ENCODE data around the gene SYTL4. TPM values are rescaled to one million over a fixed set of nuclear protein-coding genes. Genes with fewer than 3 reads are reported as not detected.

The SYTL4 gene
- total and polyA plus RNA-seq, 4 donors, result 5.2 to 26.2 (median 10.2) TPM

DNA sequence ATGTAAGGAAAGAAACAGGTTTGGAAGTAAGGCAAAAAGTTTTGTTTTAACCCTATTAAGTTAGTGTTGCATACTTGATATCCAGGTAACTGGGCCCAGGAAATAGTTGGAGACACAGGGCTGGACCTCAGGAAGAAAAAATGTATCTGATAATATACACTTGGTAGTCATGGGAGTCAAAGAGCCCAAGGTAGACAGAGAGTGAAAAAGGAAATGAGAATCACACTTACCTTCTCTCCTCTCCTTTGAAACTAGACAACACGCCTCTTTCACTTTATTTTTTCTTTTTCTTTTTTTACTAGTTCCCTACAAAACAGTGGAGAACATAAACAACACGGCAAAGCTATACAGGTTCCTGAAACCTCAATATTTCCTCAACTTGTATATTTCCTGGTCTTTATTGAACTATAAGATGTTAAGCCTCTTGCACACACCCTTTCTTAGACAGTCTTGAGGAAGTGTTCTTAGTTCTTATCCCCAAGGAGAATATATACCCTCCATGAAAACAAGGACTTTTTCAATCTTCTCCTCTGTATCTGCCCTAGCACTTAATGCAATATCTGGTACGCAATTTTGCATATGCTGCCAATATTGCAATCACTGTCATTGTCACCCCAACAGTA is 27.2 kb downstream of the SYTL4 start:
- no peaks in the 10 kb centered on the region for H3K27me3 ChIP-seq (ENCODE audit: control insufficient read depth in 4 of 4, insufficient read depth in 4 of 4, low read length in 3 of 4)
- H3K9ac ChIP-seq (ENCODE audit: low read depth in 1 of 2, low read length in 2 of 2), result no peak overlapping the region
- TF ChIP-seq, protein P1, sequence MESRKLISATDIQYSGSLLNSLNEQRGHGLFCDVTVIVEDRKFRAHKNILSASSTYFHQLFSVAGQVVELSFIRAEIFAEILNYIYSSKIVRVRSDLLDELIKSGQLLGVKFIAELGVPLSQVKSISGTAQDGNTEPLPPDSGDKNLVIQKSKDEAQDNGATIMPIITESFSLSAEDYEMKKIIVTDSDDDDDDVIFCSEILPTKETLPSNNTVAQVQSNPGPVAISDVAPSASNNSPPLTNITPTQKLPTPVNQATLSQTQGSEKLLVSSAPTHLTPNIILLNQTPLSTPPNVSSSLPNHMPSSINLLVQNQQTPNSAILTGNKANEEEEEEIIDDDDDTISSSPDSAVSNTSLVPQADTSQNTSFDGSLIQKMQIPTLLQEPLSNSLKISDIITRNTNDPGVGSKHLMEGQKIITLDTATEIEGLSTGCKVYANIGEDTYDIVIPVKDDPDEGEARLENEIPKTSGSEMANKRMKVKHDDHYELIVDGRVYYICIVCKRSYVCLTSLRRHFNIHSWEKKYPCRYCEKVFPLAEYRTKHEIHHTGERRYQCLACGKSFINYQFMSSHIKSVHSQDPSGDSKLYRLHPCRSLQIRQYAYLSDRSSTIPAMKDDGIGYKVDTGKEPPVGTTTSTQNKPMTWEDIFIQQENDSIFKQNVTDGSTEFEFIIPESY (IDR thresholded peaks at IDR 0.05), result no peak
- TF ChIP-seq RXRA (IDR thresholded peaks at IDR 0.05) (no peak), EGR1 (IDR thresholded peaks at IDR 0.05; ENCODE audit: low read depth in 2 of 2) (no peak), YY1 (IDR thresholded peaks at IDR 0.05) (no peak), NR2F2 (IDR thresholded peaks at IDR 0.05) (no peak), FOXA1 (IDR thresholded peaks at IDR 0.05) (no peak), RAD21 (IDR thresholded peaks at IDR 0.05) (no peak), JUND (IDR thresholded peaks at IDR 0.05) (no peak), HNF4G (IDR thresholded peaks at IDR 0.05) (no peak), GABPA (IDR thresholded peaks at IDR 0.05 in 1 of 2, conservative IDR thresholded peaks at IDR 0.05 in 1 of 2) (no peak)
- TF ChIP-seq, protein P2, sequence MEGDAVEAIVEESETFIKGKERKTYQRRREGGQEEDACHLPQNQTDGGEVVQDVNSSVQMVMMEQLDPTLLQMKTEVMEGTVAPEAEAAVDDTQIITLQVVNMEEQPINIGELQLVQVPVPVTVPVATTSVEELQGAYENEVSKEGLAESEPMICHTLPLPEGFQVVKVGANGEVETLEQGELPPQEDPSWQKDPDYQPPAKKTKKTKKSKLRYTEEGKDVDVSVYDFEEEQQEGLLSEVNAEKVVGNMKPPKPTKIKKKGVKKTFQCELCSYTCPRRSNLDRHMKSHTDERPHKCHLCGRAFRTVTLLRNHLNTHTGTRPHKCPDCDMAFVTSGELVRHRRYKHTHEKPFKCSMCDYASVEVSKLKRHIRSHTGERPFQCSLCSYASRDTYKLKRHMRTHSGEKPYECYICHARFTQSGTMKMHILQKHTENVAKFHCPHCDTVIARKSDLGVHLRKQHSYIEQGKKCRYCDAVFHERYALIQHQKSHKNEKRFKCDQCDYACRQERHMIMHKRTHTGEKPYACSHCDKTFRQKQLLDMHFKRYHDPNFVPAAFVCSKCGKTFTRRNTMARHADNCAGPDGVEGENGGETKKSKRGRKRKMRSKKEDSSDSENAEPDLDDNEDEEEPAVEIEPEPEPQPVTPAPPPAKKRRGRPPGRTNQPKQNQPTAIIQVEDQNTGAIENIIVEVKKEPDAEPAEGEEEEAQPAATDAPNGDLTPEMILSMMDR (IDR thresholded peaks at IDR 0.05; ENCODE audit: low read depth, low read length, missing input control), result no peak
- H3K4me1 ChIP-seq (ENCODE audit: control insufficient read depth in 4 of 4, insufficient read depth in 4 of 4, low read length in 3 of 4), result peaks cover 0 to 4% (median 0%) of the 10 kb centered on the region in 4 donors
- no peak overlapping the region for H3K27ac ChIP-seq (ENCODE audit: low read depth in 1 of 2, low read length in 2 of 2)
- H3K36me3 ChIP-seq (ENCODE audit: control insufficient read depth in 4 of 4, insufficient read depth in 3 of 4, low read depth in 1 of 4, low read length in 3 of 4), result peaks cover 2 to 5% (median 4%) of the 10 kb centered on the region in 4 donors
- no peak for DNase-seq (ENCODE audit: low spot score)
- no peaks in the 10 kb centered on the region for H3K9me3 ChIP-seq (ENCODE audit: control insufficient read depth in 4 of 4, low read length in 3 of 4)
- no peak overlapping the region for H3K4me3 ChIP-seq (ENCODE audit: low read depth in 1 of 3, low read length in 3 of 3)
- 58% methylated on average over 3 of the region's 3 CpGs for WGBS

DNA sequence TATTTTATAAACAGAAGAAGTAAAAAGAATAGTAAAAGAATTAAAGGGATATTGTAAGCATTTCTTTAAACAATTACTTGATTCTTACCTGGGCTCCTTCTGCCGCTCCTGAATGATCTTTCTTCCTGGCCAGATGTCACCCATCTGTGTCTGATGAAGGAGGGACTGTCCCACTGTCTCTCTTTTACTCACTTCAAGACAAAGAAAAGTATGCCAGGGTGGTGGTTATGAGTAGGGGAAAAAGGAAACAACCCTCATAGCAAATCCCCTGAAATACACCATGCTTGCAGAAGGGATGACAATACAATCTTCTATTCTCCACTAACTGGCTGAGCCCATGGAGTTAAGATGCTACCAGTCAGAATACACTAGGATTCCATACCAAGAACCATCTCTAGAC is 31.1 kb downstream of the SYTL4 start:
- Histone ChIP-seq H3K4me3 (ENCODE audit: low read depth in 1 of 3, low read length in 3 of 3) (no peak overlapping the region), H3K9me3 (ENCODE audit: control insufficient read depth in 4 of 4, low read length in 3 of 4) (no peaks in the 10 kb centered on the region), H3K36me3 (ENCODE audit: control insufficient read depth in 4 of 4, insufficient read depth in 3 of 4, low read depth in 1 of 4, low read length in 3 of 4) (peaks cover 2 to 5% (median 4%) of the 10 kb centered on the region in 4 donors), H3K9ac (ENCODE audit: low read depth in 1 of 2, low read length in 2 of 2) (no peak overlapping the region), H3K4me1 (ENCODE audit: control insufficient read depth in 4 of 4, insufficient read depth in 4 of 4, low read length in 3 of 4) (no peaks in the 10 kb centered on the region), H3K27me3 (ENCODE audit: control insufficient read depth in 4 of 4, insufficient read depth in 4 of 4, low read length in 3 of 4) (no peaks in the 10 kb centered on the region), H3K27ac (ENCODE audit: low read depth in 1 of 2, low read length in 2 of 2) (no peak overlapping the region)
- DNase-seq (ENCODE audit: low spot score), result no peak
- no peak for TF ChIP-seq FOXA1 (IDR thresholded peaks at IDR 0.05)
- no peak for TF ChIP-seq HNF4G (IDR thresholded peaks at IDR 0.05)
- WGBS, result 95% methylated on average over 1 of the region's 1 CpG

DNA sequence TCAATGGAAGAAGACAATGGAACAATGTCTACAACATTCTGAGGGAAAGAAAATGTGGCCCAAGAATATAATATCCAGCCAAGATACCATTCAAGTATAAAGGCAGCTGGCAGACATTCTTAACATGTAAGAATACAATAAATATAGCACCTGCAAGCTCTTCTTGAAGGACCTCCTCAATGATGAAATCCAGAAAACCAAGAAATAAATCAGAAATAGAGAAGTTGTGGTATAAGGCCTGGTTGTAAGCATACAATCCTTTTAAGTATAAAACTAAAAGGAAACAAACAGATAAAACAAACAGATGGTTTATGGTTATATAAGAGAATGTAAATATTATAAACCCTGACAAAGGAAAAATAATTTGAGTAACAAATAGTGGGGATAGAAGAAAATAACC is 33.4 kb downstream of the SYTL4 start:
- TF ChIP-seq FOXA2 (IDR thresholded peaks at IDR 0.05) (no peak), HNF4A (conservative IDR thresholded peaks at IDR 0.05) (no peak), EGR1 (IDR thresholded peaks at IDR 0.05; ENCODE audit: low read depth in 2 of 2) (no peak), GABPA (IDR thresholded peaks at IDR 0.05 in 1 of 2, conservative IDR thresholded peaks at IDR 0.05 in 1 of 2) (no peak), SP1 (IDR thresholded peaks at IDR 0.05) (no peak), RAD21 (IDR thresholded peaks at IDR 0.05) (no peak), FOXA1 (IDR thresholded peaks at IDR 0.05) (no peak)
- TF ChIP-seq, protein P2 (IDR thresholded peaks at IDR 0.05; ENCODE audit: low read depth, low read length, missing input control), result no peak
- TF ChIP-seq, protein P1 (IDR thresholded peaks at IDR 0.05), result no peak
- Histone ChIP-seq H3K4me3 (ENCODE audit: low read depth in 1 of 3, low read length in 3 of 3) (no peak overlapping the region), H3K27me3 (ENCODE audit: control insufficient read depth in 4 of 4, insufficient read depth in 4 of 4, low read length in 3 of 4) (no peaks in the 10 kb centered on the region), H3K36me3 (ENCODE audit: control insufficient read depth in 4 of 4, insufficient read depth in 3 of 4, low read depth in 1 of 4, low read length in 3 of 4) (peaks cover 2 to 5% (median 4%) of the 10 kb centered on the region in 4 donors), H3K27ac (ENCODE audit: low read depth in 1 of 2, low read length in 2 of 2) (no peak overlapping the region), H3K4me1 (ENCODE audit: control insufficient read depth in 4 of 4, insufficient read depth in 4 of 4, low read length in 3 of 4) (no peaks in the 10 kb centered on the region), H3K9me3 (ENCODE audit: control insufficient read depth in 4 of 4, low read length in 3 of 4) (no peaks in the 10 kb centered on the region), H3K9ac (ENCODE audit: low read depth in 1 of 2, low read length in 2 of 2) (no peak overlapping the region)
- no peak for DNase-seq (ENCODE audit: low spot score)
